ENCODE results near the gene LAMB4.

GRCh38 chr7:108014215-108014614, 115.9 kb downstream of the LAMB4 start:
- TF ChIP-seq CTCF (IDR thresholded peaks at IDR 0.05) (no peak), IRF3 (IDR thresholded peaks at IDR 0.05; ENCODE audit: low read depth, low read length) (no peak), FOXM1 (IDR thresholded peaks at IDR 0.05; ENCODE audit: low read depth) (no peak), CHD2 (IDR thresholded peaks at IDR 0.05; ENCODE audit: low read length, partially characterized antibody) (no peak), REST (IDR thresholded peaks at IDR 0.05; ENCODE audit: low read depth, low read length) (no peak), POLR2AphosphoS5 (IDR thresholded peaks at IDR 0.05; ENCODE audit: low read depth, low read length) (no peak), ZBTB33 (IDR thresholded peaks at IDR 0.05; ENCODE audit: borderline replicate concordance, low read depth) (no peak), GABPA (IDR thresholded peaks at IDR 0.05; ENCODE audit: low read depth) (no peak), EP300 (IDR thresholded peaks at IDR 0.05; ENCODE audit: borderline replicate concordance in 1 of 2, low read depth in 1 of 2, low read length in 1 of 2) (no peak), JUND (IDR thresholded peaks at IDR 0.05) (no peak), RAD21 (IDR thresholded peaks at IDR 0.05; ENCODE audit: low read length) (no peak)
- TF ChIP-seq, protein P1, sequence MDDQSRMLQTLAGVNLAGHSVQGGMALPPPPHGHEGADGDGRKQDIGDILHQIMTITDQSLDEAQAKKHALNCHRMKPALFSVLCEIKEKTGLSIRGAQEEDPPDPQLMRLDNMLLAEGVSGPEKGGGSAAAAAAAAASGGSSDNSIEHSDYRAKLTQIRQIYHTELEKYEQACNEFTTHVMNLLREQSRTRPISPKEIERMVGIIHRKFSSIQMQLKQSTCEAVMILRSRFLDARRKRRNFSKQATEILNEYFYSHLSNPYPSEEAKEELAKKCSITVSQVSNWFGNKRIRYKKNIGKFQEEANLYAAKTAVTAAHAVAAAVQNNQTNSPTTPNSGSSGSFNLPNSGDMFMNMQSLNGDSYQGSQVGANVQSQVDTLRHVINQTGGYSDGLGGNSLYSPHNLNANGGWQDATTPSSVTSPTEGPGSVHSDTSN (IDR thresholded peaks at IDR 0.05), result no peak
